Measurements from ENCODE around the gene HTRA3.
A peak's percentile ranks its signal among the peaks of the same experiment; 100 is the strongest.

Gene HTRA3

DNA sequence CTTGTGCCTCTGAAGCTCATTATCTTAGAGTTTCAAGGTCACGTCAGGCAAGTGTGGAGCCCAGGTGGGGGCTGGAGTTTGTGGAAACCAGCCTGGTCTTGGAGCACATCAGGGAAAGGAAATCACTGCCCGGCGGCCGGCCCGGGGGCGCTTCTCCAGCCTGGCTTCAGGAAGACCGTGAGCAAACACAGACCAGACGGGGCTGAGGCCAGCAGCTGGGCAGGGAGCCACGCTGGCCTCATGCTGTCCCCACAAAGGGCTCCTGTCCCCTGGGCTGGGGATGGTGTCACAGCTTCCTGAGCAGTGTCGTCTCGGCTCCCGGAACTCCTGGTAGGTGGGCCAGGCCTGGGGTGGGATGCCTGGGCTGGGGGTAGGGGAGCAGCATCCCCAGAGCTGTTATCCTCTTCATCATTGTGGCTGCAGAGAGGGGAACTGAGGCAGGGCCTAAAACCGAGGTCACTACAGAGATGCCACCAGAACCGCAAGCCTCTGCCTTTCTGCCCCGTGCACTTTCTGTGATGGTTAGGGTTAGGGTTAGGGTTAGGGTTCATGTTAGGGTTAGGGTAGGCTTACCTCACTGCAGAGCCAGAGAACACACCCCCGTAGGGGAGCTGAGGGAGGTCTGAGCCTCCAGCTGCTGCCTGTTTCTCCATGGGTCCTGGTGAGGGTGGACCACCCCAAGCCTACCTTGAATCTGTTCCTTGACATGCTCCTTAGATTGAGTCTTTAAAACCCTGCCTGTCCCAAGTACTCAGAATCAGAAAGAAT lies 77.5 kb downstream of the HTRA3 start:
- DNase-seq: peak; percentile 49

DNA sequence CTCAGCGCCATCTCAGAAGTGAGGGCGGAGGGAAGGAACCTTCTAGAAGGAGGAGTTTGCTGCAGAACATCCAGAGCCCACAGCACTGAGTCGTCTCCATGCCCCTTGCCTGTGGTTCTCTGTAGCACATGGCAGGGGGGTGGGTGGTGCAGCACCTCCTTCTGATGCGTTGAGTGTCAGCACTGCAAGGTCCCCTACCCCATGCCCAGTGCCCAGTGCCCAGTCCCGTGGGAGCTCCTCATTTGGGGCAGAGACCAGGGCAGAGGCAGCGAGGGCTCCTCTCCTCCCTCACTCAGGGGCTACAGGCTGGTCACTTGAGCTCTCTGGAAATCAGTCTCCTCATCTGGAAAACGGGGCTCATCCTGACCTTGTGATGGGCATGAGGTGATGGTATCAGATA lies 78.1 kb downstream of the HTRA3 start:
- peak; percentile 22 for DNase-seq

DNA sequence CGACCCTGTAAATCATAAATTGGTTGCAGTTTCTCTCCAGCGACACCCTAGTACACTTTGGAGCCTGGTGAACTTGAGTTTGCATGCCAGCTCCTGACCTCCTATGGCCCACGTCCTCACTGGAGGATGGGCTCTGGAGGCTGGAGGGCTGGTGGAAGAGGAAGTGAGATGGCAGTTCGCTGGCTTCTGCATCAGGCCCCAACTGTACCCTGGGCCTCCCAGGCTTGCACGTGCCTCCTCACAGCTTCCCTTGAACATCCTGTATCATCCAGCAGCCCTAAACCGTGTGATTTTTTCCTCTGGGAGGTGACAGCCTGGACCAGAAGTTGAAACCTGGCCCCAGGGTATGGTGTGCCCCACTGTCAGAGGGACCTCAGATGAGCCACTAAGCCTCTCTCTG lies 78.5 kb downstream of the HTRA3 start:
- no peak for DNase-seq

DNA sequence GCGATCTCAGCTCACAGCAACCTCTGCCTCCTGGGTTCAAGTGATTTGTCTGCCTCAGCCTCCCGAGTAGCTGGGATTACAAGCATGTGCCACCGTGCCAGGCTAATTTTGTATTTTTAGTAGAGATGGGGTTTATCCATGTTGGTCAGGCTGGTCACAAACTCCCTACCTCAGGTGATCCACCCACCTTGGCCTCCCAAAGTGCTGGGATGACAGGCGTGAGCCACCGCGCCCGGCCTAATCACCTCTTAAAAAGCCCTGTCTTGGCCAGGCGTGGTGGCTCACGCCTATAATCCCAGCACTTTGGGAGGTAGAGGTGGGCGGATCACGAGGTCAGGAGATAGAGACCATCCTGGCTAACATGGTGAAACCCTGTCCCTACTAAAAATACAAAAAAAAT lies 79.7 kb downstream of the HTRA3 start:
- peak; percentile 4 for DNase-seq

DNA sequence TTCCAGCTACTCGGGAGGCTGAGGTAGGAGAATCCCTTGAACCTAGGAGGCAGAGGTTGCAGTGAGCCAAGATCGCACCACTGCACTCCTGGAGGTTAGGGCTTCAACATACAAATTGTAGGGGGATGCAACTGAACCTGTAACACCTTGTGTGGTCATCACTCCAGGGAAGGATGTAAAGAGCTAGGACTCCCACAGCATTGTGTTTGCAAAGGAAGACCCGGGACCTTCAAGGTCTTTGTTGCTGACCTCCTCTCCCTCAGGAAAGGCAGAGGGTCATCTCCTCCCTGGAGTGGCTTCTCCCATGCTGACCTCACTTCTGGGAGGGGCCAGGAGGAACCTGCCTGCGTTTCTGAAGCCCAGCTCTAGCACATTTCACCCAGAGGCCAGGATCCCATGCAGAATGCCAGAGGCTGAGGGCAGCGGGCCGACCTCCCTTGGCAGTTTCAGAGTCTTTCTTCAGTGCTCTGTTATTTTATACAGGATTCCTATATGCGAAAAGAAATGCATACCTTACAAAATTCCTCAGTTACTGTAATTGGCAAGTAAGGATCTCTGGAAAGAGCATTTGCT lies 80.2 kb downstream of the HTRA3 start:
- peak; percentile 60 for DNase-seq

DNA sequence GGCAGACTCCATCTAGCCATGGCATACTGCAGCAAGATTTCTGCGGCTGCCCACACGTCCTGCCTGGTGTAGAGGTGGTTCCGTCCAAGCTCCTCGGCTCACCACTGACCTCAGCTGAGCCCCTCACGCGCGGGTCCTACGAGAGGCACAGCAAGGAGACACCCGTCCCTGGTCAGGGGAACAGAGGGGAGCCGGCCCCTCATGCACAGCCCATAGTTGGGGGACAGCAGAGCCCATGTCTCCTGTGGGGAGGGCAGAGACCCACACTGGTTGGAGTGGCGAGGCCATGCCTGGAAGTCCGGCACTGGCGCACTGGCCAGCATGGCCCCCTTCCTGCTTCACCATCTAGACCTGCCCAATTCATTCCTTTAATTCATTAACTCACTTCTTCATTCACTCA lies 80.8 kb downstream of the HTRA3 start:
- DNase-seq: peak; percentile 29

DNA sequence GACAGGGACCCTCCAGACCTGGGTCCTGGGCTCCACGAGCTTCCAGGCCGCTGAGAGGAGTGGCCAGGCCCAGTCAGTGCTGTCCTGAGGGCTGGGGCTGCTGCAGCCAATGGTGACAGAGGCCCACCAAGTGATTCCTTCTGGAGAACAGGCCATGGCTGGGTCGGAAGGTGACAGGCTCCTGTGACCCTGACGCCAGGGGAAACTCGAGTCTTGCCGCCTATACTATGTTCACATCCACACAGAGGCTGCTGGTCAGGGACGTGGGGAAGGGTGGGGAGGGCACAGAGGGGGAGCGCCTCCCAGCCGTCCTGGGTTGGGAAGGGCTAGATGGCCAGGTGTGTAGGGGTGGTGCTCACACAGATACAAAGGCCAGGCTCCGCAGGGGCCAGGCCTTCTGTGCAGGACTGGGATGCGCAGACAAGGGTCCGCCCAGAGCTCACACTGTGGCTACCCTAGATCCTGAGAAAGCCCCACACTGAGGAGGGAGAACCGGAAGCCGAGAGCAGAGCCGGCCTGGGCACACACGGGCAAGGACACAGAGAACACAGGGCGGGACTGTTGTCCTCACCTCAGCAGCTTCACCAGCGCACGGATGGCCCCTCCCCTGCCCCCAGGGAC lies 81.4 kb downstream of the HTRA3 start:
- DNase-seq: peak; percentile 20

DNA sequence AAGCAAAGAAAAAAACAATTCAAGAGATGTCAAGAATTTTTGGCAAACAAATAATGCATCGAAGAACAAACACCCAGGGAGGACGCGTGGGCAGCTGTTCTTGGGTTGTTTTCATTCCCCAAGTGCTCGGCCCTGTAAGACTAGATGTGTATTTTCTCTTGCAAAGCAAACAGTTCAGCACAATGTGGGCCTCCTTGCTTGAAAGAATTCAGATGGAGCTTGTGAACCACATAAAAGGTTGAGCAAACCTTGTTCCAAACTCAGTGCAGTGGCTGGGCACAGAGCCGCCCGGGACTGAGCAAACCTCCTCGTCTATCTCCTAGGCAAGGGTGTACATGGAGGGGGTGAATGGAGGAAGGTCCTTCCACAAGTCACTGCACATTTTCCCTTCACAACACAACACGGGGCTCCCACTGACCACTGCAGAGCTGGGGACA lies 82.4 kb downstream of the HTRA3 start:
- peak; percentile 37 for DNase-seq

DNA sequence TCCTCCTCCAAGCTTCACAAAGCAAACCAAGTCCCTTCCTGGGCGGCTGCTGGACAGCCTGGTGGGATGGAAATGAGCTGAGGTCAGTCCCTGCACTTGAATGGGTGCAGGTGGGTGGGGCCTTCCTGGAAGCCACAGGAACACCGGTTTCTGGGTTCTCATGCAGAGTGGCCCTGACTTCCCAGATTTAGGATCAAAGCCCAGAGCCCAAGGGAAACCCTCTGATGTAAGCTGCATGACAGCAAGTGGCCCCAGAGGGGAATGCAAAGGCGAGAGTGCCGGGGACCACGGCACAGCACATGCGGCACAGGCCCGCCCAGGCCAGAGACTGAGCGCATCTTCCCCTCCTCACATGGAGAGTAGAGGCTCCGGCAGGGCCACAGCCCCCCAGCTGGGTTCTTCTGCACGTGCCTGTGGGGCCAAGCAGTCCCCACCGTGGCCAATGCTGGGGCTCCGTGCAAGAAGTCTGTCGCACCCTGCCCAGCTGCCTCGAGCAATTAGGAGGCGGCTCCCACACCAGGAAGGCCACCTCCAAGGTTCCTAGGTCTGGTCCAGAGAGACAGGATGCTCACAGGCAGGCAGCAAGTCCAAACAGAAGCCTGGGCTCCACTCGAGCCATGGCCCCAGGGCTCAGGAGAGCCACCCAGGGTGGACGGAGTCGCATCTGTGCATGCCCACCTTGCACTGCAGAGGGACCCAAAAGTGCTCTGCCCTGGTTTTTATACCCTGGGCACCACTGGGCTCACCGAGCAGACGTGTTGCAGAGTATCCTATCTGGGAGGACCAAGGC lies 83.0 kb downstream of the HTRA3 start:
- DNase-seq: peak; percentile 27

DNA sequence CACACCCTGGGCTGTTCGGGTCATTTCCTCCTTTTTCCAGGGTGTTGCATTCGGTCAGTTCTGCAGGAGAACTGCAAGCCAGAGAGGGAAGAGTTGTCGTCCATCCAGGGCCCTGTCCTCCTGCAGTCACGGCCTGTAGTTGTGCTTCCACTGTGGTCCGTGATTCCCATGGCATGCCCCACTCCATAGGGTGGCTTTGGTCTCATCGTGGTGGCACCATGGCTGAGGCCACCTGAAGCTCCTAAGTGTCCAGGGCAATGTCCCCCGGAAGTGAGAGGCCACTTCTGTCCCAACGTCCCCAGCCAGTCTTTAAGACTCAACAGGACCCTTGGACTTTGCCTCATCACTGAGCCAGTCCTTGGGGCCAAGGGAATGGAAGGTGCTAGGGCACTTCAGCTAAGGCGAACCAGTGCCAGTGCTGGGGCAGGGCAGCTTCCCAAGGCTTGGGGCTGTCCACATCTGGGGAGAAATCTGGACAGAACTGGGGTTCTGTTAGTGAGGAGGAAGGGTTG lies 83.7 kb downstream of the HTRA3 start:
- peak; percentile 13 for DNase-seq

DNA sequence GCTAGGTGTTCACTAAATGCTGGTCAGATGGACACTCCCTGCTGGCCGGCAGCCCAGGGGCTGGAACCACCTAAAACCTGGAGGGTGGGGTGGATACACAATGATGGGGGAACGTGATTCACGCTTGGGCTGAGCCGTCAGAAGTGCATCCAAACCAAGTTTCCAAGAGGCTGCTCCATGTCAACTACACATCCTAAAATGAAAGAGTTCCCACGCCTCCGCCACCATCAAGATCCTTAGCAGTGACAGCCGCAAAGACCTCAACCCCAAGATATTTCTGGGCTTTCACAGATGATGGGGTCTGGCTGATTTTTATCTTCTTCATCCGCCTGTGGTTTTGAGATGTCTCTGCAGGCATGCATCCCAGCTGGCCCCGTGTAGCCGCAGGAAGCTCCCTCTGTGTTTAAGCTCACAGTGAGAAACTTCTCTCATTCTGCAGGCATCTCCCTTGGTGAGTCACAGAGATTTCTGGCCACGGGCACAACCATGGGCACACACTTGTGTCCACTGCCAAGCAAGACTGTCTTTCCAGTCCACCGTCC lies 84.4 kb downstream of the HTRA3 start:
- peak; percentile 39 for DNase-seq

DNA sequence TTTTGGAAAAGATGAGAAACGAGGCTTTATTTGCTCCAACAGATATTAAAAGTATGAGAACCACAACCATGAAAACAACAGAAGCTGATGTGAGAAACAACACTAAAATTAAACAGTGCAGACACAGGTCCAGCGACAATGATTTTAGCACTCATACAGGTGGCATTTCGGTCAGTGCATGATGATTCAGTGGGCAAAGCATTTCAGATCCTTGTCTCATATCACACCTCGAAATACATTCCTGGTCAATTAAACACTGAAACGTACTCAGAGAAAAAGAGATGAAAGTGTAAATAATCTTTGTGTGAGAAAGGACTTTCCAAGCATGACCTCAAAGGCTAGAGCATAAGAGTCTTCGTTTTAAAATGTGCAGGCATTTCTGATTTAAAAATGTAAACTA lies 85.8 kb downstream of the HTRA3 start:
- DNase-seq: no peak

DNA sequence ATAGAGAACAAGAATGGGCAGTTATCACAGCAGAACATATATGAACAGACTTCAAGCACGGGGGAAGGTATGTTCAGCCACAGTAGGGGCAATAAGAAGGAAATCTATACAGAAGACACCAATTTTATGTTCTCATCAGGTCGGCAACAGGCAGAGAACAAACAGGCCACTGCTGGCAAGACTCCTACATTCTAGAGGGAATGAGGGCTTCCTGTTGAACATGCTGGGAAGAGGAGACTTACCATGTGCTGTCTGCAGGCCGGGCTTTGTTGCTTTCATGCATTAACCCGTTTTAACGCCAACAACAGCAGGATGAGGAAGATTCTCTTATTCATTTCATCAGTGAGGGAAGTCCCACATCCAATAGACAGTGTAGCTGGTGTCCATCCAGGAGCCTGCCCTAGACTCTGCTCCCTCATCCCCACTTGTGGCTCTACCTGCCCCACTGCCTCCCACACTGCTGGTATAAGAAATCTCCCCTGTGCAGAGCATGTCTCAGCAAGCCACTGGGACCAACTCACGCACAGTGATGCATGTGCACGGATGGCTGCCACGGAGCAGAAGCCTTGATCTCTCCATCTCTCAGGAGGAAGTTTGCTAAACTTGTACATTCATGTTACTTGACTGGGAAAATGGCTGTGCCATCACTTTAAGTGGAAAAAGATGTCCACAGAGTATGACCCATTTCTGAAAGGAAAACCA lies 86.5 kb downstream of the HTRA3 start:
- peak; percentile 30 for DNase-seq
